ENCODE results near the gene PRR23E.

Gene PRR23E

DNA sequence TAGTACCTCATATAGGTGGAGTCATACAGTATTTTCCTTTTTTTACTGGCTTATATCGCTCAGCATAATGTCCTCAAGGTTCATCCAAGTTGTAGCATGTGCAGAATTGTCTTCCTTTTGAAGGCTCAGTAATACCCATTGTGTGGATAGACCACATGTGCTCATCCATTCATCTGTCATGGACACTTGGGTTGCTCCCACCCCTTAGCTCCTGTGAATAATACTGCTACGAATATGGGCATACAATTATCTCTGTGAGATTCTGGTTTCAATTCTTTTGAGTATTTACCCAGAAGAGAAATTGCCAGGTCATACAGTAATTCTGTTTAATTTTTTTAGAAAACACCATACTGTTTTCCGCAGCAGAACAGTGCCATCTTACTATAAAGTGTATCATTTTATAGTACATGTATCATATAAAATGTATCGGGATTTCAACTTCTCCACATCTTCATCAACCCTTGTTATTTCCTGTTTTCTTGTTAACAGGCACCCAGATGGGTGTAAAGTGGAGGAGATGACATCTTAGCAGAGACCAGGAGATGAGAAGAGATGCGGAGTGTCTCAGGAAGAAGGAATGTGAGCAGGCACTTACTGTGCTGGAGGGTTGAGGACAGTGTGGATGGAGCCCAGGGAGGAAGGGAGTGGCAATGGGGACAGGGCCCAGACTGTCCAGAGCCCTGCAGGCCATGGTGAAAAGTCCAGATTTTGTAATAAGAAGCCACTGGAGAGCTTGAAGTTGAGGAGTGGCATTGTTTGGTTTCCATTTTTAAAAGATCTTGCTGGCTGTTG, 27.0 kb upstream of the PRR23E start:
- no peak for FAIRE-seq

DNA sequence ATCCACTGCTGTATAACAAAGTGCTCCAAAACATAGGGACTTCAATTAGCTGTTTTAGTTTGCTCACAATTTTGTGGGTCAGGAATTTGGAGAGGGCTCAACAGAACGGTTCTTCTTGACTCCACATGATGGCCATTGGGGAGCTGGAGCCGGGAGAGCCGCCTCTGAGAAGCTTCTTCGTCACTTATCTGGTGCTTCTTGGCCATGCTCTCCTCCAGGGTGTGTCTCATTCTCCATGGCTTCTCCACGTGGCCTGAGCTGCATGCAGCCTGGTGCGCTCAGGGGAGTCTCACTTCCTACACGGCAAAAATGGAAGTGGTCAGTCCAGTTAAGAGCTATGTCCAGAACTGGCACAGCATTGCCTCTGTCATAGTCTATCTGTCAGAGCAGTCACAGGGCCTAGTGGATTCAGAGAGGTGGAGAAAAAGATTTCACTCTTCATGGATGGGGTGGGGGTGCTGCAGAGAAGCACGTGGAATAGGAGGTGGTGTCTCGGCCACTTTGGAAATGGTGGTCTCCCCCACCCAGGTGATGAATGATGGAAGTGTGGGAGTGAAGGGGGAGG, 26.3 kb upstream of the PRR23E start:
- no peak for FAIRE-seq

DNA sequence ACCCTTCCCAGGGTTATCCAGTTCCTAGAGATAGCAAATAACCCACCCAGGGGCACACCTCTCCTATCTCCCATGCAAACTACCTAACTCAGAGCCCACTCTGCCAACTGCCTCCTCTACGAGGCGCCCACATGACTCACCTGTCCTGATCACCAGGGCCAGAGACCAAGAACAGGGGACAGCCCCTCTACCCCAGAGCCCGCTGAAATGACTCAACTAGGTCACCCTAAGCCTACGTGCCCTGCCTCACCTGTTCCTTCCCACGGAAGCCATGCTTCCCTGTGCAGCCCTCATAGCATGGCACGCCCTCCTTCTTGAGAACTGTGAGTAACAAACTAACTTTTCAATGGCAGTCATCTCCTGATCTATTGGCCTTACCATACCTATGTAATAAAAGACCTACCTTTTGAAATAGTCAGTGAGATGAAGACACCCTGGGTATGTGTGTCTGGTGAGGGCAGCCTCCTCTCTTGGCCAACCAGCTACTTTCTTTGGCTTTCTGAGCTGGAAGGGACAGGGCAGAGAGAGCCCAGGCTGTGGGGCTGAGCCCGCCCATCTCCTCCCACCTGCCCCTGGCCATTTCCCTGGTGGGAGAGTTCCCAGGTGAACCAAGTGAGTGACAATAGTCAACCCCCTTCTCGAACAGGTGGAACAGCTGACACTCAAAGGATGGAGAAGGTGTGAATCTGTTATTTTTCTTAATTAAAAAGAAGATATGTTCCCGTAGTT, 25.5 kb upstream of the PRR23E start:
- FAIRE-seq = no peak

GRCh38 chr3:127168271-127168670, 24.7 kb upstream of the PRR23E start:
- no peak for FAIRE-seq

GRCh38 chr3:127170814-127171213, 22.1 kb upstream of the PRR23E start:
- no peak for FAIRE-seq

DNA sequence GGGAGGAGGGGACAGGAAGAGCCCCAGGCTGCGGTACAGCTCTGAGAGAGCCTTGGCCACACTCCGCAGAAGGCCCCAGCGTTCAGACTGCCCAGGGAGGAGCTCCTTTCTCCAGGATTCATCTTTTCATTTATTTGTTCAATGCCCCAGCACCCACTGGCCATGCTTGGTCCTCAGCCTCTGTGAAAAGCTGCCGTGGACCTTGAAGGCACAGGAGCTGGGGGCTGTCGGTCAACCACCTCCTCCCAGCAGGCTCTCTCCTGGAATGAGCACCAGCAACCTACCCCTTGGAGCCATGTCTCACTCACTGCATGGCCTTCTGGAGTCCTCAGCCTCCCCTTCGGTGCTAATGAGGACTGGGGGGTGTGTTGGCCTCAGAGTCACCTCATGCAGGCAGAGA, 21.6 kb upstream of the PRR23E start:
- no peak for FAIRE-seq

- no peak for FAIRE-seq
These were observed 21.2 kb upstream of the PRR23E start for GRCh38 chr3:127171721-127172120.

GRCh38 chr3:127172211-127172610, 20.7 kb upstream of the PRR23E start:
- no peak for FAIRE-seq

- FAIRE-seq = no peak
These were observed 20.0 kb upstream of the PRR23E start for GRCh38 chr3:127172781-127173515.

GRCh38 chr3:127173516-127174166, 19.3 kb upstream of the PRR23E start:
- no peak for FAIRE-seq

DNA sequence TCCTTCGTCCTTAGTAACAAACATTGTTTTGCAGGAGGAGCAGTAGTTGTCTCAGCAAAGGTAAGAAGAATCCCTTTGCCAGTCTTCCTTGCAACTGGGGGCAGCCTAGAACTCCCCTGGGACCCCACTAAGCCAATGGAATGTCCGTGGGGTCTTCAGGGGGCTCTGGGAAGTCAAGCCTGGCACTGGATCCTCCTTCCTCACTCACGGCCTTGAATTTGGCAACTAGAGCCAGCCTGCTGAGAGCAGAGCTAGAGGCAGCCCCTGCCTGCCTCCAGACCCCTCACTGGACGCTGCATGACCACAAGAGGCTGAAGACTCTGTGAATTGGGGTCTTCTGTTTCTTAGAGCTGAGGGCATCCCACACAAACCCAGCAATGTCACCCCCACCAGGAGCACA, 18.6 kb upstream of the PRR23E start:
- no peak for FAIRE-seq

DNA sequence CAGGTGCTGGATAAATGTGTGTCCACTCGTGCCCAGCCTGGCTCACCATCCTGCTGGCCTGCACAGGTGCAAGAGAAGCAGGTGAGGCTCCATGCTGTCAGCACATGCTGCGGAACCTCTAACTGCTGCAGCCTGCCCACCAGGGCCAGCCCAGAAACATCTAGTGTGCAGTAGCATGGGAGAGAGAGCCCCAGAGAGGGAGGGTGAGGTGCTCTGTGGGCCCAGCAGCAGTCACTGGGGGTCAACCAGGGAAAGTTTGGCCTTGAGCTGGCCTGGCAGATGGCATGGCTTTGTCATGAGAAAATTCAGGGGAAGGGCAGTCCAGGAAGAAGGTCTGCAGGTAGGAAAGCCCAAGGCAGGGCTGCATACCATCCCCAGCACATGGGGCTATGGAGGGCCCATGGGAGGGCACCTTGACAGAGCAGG, 18.2 kb upstream of the PRR23E start:
- no peak for FAIRE-seq

DNA sequence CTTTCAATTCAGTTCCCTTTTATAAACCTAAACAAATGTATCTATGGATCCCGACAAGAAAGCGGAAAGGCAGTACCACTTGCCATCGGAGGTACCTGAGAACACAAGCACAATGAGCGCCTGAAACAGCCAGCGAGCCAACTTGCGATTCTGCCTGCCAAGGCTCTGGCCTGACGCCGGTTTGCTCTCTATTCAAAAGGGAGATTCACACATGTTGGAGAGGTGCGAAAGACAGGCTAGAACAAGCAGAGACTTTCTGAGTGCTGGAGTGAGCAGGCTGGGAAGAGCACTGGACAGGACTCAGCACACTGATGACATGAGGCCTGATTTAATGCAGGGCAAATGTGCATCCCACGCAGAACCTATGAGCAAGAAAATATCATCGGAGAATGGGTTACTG, 17.7 kb upstream of the PRR23E start:
- FAIRE-seq = no peak

- no peak for FAIRE-seq
These were observed 15.7 kb upstream of the PRR23E start for GRCh38 chr3:127177226-127177625.

GRCh38 chr3:127180859-127181258, 12.1 kb upstream of the PRR23E start:
- FAIRE-seq = no peak

- FAIRE-seq = no peak
These were observed 10.5 kb upstream of the PRR23E start for GRCh38 chr3:127182431-127182830.

DNA sequence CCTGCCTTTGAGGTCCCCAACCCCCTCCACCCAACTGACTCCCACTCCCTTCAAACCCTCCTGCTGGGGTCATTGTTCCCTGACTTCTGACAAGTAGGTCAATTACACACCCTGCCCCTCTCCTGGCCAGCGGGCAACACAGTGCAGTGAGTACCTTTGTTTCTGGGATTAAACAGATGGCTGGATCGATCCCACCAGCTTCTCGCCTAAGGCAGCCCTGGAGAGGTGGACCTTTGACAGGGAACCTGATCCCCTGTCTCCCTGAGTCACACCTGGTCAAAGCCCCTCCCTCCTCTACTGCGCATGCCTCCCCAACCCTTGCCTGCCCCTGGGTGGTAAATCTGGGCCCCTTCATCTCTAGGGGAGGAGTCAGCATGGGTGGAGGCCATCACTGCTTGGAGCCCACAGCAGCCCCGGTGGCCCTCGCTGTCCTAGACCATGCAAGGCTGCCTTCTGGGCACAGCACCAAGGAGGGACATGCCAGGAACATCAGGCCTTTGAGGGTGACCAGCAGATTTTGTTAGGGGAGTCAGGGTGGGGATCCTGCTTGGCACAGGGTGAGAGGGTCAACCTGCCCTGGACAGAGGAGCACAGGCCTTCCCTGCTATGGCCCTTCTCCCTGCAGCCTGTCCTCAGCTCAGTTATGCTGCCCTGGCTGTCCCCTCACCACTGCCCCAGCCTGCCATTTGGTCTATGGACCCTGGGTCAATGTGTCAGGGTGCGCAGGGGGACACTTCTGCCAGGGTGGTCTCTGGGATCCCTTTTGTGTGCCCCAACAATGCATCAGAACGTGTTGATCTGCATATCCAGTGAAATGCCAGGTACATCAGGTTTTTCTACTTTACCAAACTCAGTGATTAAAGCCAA, 9.8 kb upstream of the PRR23E start:
- no peak for FAIRE-seq

DNA sequence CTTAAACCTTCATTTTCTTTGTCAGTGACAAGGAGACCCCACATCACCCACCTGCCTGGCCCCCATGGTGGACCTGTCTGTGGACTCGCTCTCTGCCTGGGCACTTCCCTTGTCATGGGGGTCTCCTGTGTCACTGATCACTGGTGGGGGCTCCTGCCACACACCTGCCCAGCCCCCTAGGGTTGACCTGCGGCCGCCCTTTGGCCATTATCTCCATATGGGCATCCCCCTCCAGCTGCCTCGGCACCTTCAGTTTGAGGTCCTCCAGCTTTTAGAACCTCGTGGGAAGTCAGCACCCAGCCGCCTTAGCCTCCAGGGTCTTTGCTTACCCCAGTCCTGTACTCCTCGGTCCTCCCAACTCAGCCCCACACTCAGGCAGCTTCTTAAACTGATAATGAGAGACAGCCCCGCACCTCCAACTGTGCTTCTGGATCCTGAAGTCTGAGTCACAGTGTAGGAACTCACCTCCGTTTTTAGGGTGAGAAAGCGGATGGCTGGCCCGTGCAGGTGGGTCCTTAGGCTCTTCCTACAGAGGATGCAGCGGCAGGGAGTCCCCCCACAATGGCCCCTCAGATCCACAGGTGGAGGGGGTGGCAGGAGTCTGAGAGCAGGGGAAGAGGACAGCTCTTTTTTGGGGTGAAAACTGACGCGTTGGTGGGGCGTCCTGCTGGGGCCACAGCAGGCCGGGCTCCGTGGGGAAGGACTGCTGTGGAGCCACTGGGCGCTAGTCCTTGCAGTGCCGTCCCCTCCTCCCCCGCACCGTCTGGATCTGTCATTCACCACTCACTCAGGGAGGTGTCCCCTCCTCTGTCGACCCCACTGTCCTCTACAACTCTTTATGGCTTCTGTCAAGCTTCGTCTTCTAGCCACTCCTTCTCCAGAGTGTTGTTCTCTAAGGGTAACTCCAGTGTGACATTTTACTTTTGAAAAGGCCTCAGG, 8.7 kb upstream of the PRR23E start:
- no peak for FAIRE-seq

DNA sequence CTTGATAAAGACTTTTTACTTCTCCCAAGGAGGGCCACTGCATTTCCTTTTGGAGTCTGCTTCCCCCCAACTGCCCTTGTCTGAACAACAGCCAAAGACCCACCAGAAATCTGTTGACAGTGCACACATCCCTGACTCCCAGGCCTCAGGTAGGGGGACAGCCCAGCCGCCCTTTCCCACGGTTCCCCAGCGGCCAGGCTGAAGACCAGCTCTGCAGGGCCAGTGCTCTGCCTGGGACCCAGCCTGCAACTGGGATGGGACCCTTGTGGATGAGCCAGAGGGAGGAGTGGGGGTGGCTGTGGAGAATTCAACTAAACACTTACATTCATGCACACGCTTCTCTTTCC, 8.1 kb upstream of the PRR23E start:
- no peak for FAIRE-seq

DNA sequence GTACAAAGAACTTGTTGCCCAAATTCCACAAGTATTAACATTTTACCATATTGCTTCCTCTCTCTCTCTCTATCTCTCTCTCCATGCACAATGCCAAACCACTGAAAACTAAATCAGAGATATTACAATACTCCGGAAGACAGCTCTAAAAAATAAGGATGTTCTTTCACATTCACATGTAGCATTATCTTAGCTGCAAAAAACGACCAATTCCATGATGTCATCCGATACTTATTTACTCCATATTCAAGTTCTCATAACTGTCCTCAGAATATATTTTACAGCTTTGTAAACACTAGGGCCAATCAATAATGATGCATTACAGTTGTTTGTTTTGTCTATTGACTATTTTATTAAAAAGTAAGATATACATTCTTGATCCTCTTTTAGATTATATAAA, 7.7 kb upstream of the PRR23E start:
- FAIRE-seq = no peak

All from G401.6 (cell line).